ENCODE data around the gene LRRC74A.

LRRC74A gene

DNA sequence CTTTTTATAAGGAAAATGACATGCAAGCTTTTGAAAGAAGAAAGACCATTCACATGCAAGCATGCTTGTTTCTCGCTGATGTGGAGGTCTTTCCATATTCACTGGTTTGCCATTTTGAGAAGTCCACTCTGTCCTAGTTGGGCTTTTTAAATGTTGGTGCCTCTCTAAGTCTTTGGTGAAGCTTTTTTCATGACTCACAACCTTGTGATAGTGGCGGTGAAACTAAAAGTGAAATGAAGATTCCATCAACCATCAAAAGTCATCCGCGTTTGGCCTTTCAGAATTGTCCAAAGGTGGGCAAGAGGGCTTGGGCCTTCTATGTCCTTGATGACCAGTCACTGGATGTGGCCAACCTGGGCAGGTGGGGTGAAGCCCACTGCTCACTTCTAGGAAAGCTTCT, 4.3 kb downstream of the LRRC74A start:
- no peak overlapping the region for H3K4me3 ChIP-seq (ENCODE audit: low read depth, low read length)
- TF ChIP-seq, protein P1, sequence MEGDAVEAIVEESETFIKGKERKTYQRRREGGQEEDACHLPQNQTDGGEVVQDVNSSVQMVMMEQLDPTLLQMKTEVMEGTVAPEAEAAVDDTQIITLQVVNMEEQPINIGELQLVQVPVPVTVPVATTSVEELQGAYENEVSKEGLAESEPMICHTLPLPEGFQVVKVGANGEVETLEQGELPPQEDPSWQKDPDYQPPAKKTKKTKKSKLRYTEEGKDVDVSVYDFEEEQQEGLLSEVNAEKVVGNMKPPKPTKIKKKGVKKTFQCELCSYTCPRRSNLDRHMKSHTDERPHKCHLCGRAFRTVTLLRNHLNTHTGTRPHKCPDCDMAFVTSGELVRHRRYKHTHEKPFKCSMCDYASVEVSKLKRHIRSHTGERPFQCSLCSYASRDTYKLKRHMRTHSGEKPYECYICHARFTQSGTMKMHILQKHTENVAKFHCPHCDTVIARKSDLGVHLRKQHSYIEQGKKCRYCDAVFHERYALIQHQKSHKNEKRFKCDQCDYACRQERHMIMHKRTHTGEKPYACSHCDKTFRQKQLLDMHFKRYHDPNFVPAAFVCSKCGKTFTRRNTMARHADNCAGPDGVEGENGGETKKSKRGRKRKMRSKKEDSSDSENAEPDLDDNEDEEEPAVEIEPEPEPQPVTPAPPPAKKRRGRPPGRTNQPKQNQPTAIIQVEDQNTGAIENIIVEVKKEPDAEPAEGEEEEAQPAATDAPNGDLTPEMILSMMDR (IDR thresholded peaks at IDR 0.05; ENCODE audit: low read depth, low read length), result no peak

DNA sequence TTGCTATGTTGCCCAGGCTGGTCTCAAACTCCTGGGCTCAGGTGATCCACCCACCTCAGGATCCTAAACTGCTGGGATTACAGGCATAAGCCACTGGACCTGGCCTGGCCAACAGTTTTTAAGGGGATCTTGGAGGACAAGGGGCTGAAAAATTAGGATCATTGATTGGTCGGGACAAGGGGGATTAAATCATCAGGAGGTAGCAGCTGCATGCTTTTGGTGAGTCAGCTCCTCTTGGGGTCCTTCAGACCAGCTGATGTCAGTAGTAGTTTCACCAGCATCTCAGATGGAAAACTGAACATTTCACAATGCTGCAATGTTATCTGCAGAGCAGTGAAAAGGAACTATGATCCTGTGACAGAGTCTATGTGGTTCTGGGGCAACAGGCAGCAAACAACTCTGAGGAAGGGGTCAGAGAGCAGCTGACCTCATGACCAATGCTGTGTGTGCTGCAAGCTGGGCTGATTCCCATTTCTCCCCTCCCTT, 6.3 kb downstream of the LRRC74A start:
- TF ChIP-seq, protein P1 (IDR thresholded peaks at IDR 0.05; ENCODE audit: low read depth, low read length), result no peak
- no peak overlapping the region for H3K4me3 ChIP-seq (ENCODE audit: low read depth, low read length)

DNA sequence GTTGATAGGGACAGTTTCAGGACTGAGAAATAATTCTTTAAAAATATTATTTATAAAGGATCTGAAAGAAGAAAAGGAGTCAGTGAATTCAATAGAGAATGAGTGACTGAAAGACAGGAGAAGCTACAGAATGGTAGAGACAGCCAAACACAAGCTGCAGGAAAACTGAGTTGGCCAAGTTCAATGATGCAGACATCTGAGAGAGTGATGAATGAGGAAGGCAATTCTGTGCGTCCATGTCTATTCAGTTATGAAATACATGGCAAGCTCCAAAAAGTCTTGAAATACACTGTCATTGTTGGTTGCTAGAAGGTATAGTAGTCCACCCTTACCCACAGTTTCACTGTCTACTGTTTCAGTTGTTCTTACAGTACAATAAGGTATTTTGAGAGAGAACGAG, 6.8 kb downstream of the LRRC74A start:
- TF ChIP-seq, protein P1 (IDR thresholded peaks at IDR 0.05; ENCODE audit: low read depth, low read length), result no peak
- no peak overlapping the region for H3K4me3 ChIP-seq (ENCODE audit: low read depth, low read length)

DNA sequence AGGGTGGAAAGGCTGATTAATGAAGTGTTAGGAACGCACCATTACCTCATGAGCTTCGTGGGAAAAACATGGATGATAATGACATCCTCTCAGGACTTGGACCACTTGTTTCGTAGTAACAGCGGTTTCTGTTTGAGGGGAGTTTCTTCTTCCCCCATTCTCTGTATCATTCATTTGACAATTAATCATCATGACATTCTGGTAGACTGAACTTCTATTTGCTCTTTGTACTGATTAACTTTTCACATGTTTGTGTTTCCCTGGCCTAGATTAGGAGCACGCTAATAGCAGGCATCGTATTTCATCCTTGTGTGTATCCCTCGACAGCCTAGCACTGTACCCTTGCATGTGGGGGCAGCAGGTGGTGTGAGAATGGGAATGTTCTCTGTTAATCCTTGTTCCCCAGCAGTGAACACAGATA, 8.0 kb downstream of the LRRC74A start:
- no peak overlapping the region for H3K4me3 ChIP-seq (ENCODE audit: low read depth, low read length)
- TF ChIP-seq, protein P1 (IDR thresholded peaks at IDR 0.05; ENCODE audit: low read depth, low read length), result no peak

DNA sequence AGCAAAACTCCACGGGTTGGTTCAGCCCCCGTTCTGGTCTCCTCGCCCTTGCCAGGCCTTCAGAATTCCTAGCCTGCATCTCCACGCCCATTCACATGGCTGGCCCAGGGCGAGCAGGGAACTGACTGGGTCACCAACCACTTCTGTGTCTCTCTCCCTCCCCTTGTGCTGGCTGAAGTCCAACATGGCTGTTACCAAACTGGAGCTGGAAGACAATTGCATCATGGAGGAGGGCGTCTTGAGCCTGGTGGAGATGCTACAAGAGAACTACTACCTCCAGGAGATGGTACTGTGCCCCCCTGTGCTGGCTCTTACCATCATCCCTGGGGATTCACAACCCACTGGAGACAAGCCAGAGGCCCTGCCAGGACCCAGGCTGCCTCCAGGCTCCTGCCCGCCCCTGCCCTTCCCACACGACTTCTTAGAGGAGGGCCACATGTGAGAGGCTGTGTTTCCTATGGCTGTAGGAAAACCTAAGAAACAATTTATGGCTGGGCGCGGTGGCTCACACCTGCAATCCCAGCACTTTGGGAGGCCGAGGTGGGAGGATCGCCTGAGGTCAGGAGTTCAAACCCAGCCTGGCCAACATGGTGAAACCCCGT, 9.9 kb downstream of the LRRC74A start:
- TF ChIP-seq, protein P1 (IDR thresholded peaks at IDR 0.05; ENCODE audit: low read depth, low read length), result no peak
- no peak overlapping the region for H3K4me3 ChIP-seq (ENCODE audit: low read depth, low read length)

DNA sequence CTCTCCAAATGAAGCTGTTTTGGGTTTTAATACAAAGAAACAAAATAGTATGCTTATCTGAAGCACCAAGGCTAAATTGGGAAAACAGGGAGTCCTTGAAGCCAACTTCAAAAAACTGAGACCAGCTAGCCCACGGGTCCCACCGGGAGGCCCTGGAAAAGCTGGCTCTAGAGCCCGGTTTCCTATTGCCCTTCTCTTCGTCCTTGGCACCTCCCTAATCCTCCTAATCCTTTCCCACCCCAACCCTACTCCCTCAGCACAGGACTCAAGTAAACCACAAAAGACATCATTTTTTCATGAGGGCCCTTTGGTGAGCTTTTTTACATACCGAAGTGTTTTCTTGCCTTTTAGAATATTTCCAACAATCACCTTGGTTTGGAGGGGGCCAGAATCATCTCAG, 11.3 kb downstream of the LRRC74A start:
- no peak overlapping the region for H3K4me3 ChIP-seq (ENCODE audit: low read depth, low read length)
- TF ChIP-seq, protein P1 (IDR thresholded peaks at IDR 0.05; ENCODE audit: low read depth, low read length), result no peak

DNA sequence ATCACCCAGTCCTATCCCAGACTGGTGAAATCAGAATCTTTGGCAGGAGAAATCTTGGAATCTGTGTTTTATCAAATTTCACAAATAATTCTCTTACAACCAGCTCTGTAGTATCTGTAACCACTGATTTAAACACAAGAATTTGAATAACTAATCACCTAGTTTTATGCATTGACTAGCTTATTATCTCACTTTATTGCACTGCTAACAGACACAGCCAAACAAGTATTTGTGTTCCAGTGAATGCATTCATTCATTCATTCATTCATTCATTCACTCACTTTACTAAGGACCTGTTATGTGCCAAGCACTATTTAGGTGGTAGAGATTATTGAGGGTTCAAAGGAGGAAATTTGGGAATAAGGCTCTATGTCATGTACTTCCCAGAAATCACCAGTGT, 16.2 kb downstream of the LRRC74A start:
- no peak overlapping the region for H3K4me3 ChIP-seq (ENCODE audit: low read depth, low read length)
- TF ChIP-seq, protein P1 (IDR thresholded peaks at IDR 0.05; ENCODE audit: low read depth, low read length), result no peak

All from WI38 (cell line).